Measurements from ENCODE around the gene SLC22A12.

The SLC22A12 gene

DNA sequence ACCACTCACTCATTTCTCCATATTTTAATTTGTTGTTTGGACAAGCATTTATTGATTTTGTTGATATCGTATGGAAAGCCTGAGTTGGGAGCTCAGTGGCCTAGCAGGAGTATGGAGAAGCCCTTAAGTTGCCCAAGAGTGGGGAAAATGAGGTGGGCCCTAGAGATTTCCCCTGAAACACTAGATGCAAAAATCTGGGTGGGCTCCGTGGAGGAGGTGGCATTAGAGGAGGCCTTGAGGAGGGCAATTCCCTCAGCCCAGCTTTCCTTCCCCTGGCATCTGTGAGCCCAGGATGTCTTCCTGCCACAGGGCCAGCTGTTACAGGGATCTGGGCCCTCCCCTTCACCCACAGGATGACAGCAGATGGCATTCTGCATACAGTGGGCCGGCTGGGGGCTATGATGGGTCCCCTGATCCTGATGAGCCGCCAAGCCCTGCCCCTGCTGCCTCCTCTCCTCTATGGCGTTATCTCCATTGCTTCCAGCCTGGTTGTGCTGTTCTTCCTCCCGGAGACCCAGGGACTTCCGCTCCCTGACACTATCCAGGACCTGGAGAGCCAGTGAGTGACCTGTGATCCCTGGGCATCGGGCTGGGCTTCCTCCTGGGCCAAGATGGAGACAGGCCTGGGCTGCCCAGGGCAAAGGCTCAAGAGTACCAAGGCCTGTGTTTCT lies 21.6 kb upstream of the SLC22A12 start:
- TF ChIP-seq, protein P1, sequence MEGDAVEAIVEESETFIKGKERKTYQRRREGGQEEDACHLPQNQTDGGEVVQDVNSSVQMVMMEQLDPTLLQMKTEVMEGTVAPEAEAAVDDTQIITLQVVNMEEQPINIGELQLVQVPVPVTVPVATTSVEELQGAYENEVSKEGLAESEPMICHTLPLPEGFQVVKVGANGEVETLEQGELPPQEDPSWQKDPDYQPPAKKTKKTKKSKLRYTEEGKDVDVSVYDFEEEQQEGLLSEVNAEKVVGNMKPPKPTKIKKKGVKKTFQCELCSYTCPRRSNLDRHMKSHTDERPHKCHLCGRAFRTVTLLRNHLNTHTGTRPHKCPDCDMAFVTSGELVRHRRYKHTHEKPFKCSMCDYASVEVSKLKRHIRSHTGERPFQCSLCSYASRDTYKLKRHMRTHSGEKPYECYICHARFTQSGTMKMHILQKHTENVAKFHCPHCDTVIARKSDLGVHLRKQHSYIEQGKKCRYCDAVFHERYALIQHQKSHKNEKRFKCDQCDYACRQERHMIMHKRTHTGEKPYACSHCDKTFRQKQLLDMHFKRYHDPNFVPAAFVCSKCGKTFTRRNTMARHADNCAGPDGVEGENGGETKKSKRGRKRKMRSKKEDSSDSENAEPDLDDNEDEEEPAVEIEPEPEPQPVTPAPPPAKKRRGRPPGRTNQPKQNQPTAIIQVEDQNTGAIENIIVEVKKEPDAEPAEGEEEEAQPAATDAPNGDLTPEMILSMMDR (IDR thresholded peaks at IDR 0.05; ENCODE audit: unreplicated experiment in 3 of 3) = no peak
- no peak overlapping the region for H3K4me3 Mint-ChIP-seq
- H3K9me3 Mint-ChIP-seq = no peaks in the 10 kb centered on the region
- peaks cover 9% of the 10 kb centered on the region for H3K27me3 Mint-ChIP-seq (ENCODE audit: low read depth)
- peaks cover 26% of the 10 kb centered on the region for H3K4me1 Mint-ChIP-seq
- H3K36me3 Mint-ChIP-seq (ENCODE audit: low read depth) = no peaks in the 10 kb centered on the region
- peak overlapping the region in 1 of 3 experiments; percentile 31 for H3K27ac Mint-ChIP-seq

DNA sequence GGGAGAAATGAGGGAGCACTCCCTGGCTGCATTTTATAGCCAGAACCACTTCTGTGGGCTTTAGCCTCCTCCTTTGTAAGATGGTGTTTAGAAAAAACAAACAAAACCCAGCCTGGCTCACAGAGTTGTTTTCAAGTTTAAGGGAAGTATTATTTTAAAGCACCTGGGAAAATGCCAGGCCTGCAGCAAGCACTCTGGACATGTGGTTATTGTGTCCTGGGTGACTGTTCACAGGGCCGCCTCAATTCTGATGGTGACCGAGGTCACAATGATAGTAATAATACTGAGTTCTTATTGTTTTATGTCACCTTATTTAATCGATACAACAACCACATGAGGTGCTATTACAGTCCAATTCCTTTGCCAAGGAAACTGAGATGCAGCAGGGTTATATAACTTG lies 20.7 kb upstream of the SLC22A12 start:
- TF ChIP-seq, protein P1 (IDR thresholded peaks at IDR 0.05; ENCODE audit: unreplicated experiment in 3 of 3) = no peak
- Mint-ChIP-seq H3K4me1 (peaks cover 26% of the 10 kb centered on the region), H3K27me3 (ENCODE audit: low read depth) (peaks cover 9% of the 10 kb centered on the region), H3K36me3 (ENCODE audit: low read depth) (no peaks in the 10 kb centered on the region), H3K27ac (peak overlapping the region in 1 of 3 experiments; percentile 31), H3K4me3 (no peak overlapping the region), H3K9me3 (no peaks in the 10 kb centered on the region)

DNA sequence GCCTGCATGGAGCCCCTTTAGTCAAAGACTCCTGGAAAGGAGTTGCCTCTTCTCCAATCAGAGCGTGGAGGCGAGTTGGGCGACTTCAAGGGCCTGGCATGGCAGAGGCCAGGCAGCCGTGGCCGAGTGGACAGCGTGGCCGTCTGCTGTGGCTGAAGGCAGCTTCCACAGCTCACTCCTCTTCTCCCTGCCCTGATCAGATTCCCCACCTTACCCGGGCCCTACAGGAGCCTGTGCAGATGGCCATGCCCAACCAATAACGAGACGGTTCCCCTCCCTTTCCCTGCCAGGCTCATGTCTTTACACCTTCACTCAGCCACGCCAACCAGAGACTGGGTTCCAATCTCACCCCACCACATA lies 20.0 kb upstream of the SLC22A12 start:
- Mint-ChIP-seq H3K4me3 (no peak overlapping the region), H3K4me1 (peaks cover 21% of the 10 kb centered on the region), H3K36me3 (ENCODE audit: low read depth) (no peaks in the 10 kb centered on the region), H3K27me3 (ENCODE audit: low read depth) (peaks cover 9% of the 10 kb centered on the region), H3K9me3 (no peaks in the 10 kb centered on the region), H3K27ac (no peak overlapping the region)
- TF ChIP-seq, protein P1 (IDR thresholded peaks at IDR 0.05; ENCODE audit: unreplicated experiment in 3 of 3) = no peak

DNA sequence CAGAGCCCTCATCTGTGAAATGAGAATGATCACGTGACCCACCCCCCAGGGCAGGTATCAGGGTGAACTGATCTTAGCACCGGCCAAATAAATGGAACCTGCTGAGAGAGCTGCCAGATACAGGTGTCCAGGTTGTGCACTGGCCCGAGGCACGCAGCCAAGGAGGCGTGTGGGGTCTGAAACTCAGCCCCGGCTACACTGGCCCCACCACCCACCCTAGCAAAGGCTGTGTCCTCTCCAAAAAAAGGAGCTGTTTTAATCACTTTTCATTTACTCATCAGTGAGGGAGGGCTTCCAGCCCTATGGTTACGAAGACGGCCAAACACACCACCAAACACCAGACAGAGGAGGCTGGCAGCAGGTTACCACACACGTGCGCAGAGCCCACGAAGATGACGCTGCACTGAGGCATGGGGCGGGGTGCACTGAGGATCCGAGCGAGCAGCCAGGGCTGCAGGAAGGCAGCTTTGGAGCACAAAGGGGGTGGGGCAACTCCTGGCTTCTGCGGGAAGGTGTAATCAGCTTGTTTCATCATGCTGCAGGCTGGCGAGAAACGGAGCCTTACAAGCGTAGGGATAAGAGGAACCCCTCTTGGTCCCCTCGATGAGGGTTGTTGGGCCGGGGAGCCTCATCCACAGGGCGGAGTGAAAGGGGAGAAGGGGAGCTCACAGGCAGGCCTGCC lies 19.5 kb upstream of the SLC22A12 start:
- no peaks in the 10 kb centered on the region for H3K36me3 Mint-ChIP-seq (ENCODE audit: low read depth)
- TF ChIP-seq, protein P1 (IDR thresholded peaks at IDR 0.05; ENCODE audit: unreplicated experiment in 3 of 3) = no peak
- no peaks in the 10 kb centered on the region for H3K9me3 Mint-ChIP-seq
- peak overlapping the region in 1 of 3 experiments; percentile 14 for H3K4me3 Mint-ChIP-seq
- H3K27ac Mint-ChIP-seq = no peak overlapping the region
- H3K27me3 Mint-ChIP-seq (ENCODE audit: low read depth) = peaks cover 9% of the 10 kb centered on the region
- H3K4me1 Mint-ChIP-seq = peaks cover 16% of the 10 kb centered on the region

DNA sequence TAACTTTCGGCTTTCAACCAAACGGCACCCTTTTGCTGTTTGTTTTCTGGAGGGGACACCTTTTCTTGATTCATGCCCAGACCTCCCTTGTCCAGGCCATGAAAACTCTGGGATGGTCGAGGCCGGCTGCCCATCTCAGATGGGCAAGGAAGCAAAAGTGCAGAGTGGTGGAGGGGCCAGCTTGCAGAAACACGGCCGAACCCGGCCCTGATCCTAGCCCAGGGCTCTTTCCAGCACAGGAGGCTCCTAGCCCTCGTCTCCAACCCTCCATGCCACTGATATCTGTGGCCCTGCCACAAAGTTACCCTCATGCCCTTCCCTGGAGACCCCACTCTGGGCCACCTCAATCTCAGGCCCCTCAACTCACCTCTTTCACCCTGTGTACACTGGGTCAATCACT lies 18.9 kb upstream of the SLC22A12 start:
- peaks cover 11% of the 10 kb centered on the region for H3K4me1 Mint-ChIP-seq
- H3K4me3 Mint-ChIP-seq = no peak overlapping the region
- peak overlapping the region in 1 of 3 experiments; percentile 86 for H3K27ac Mint-ChIP-seq
- no peaks in the 10 kb centered on the region for H3K36me3 Mint-ChIP-seq (ENCODE audit: low read depth)
- H3K27me3 Mint-ChIP-seq (ENCODE audit: low read depth) = peaks cover 9% of the 10 kb centered on the region
- no peaks in the 10 kb centered on the region for H3K9me3 Mint-ChIP-seq
- TF ChIP-seq, protein P1 (IDR thresholded peaks at IDR 0.05; ENCODE audit: unreplicated experiment in 3 of 3) = no peak

DNA sequence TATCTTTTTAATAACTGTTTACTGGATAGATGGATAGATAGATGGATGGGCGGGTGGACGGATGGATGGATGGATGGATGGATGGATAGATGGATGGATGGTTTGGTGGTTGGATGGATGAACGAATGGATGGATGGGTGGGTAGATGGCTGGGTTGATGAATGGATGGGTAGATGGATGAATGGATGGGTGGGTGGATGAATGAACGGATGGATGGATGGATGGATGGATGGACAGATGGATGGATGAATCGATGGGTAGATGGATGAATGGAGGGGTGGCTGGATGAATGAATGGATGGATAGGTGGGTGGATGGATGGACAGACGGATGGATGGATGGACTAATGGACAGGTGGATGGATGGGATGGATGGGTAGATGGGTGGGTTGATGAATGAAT lies 13.8 kb upstream of the SLC22A12 start:
- TF ChIP-seq, protein P1 (IDR thresholded peaks at IDR 0.05; ENCODE audit: unreplicated experiment in 3 of 3) = no peak
- peaks cover 9% of the 10 kb centered on the region for H3K27me3 Mint-ChIP-seq (ENCODE audit: low read depth)
- H3K4me3 Mint-ChIP-seq = no peak overlapping the region
- no peaks in the 10 kb centered on the region for H3K9me3 Mint-ChIP-seq
- no peak overlapping the region for H3K27ac Mint-ChIP-seq
- H3K36me3 Mint-ChIP-seq (ENCODE audit: low read depth) = no peaks in the 10 kb centered on the region
- H3K4me1 Mint-ChIP-seq = peaks cover 17% of the 10 kb centered on the region
